K562 (cell line): ENCODE data around the gene CITED2. TPM values are rescaled to one million over a fixed set of nuclear protein-coding genes. Genes with fewer than 3 reads are reported as not detected.

Experiments
- ERF ChIP-seq: fragments of 450-650 bp; formaldehyde crosslinking; IDR thresholded peaks from 2 replicates; pipeline ENCODE4 v1.4.0; 2020; ENCODE audit warnings: mild to moderate bottlenecking, mixed read lengths
- HMG20B ChIP-seq: fragments of 250-450 bp; sonication (Bioruptor Pico); IDR thresholded peaks from 2 replicates; pipeline ENCODE4 v1.5.0; 2021; ENCODE audit warnings: mild to moderate bottlenecking
- HMGN3 ChIP-seq: IDR thresholded peaks from 2 replicates; pipeline ENCODE4 v1.6.1; 2011; ENCODE audit warnings: borderline replicate concordance, low read depth, mild to moderate bottlenecking, mixed read lengths, low read length; ENCODE audit not compliant: insufficient read length; ENCODE audit errors: extremely low read depth
- MED1 ChIP-seq: sonication (generic); formaldehyde crosslinking; IDR thresholded peaks from 2 replicates; pipeline ENCODE4 v1.8.1; 2023; ENCODE audit warnings: missing genetic modification reagents, borderline replicate concordance
- MGA ChIP-seq: fragments of 450-650 bp; IDR thresholded peaks from 2 replicates; pipeline ENCODE4 v1.6.1; 2016; ENCODE audit warnings: mild to moderate bottlenecking, moderate library complexity
- NBN ChIP-seq: fragments of 450-650 bp; IDR thresholded peaks from 2 replicates; pipeline ENCODE4 v1.6.1; 2016; ENCODE audit warnings: low read depth, mild to moderate bottlenecking
- PML ChIP-seq: IDR thresholded peaks from 2 replicates; pipeline ENCODE4 v1.6.1; 2012; ENCODE audit warnings: low read length, inconsistent platforms
- POLR2B ChIP-seq: fragments of 450-650 bp; IDR thresholded peaks from 2 replicates; pipeline ENCODE4 v1.6.1; 2018; ENCODE audit warnings: low read depth; ENCODE audit not compliant: partially characterized antibody
- RBM14 ChIP-seq: fragments of 200-400 bp; formaldehyde crosslinking; IDR thresholded peaks from 2 replicates; pipeline ENCODE4 v1.6.1; 2018; ENCODE audit warnings: low read depth, mild to moderate bottlenecking, low read length, moderate library complexity, borderline replicate concordance; ENCODE audit not compliant: insufficient read depth
- ZNF408 ChIP-seq: fragments of 250-450 bp; sonication (Bioruptor Pico); IDR thresholded peaks from 2 replicates; pipeline ENCODE4 v1.4.0; 2020; ENCODE audit warnings: low read depth, mild to moderate bottlenecking, moderate library complexity
- polyA plus RNA-seq, 8 experiments: library from polyadenylated mRNA; depleted of rRNA in 4 of 8; stranded (reverse) in 5 of 8; unstranded in 3 of 8; fragments of >200 nt; fragmentation: Nextera tagmentation in 2 of 8; fragmentation: Illumina TruSeq in 1 of 8; extraction: Ambion mirVana in 2 of 8; extraction: Trizol in 1 of 8; gene quantifications; 2 replicates each; pipeline versions ENCODE4 v1.2.1 to v1.2.3, GENCODE V29; 2011 to 2014; ENCODE audit warnings: inconsistent platforms in 1 of 8, missing spikeins in 1 of 8
- total RNA-seq, 7 experiments: library from RNA; depleted of rRNA in 6 of 7; stranded (reverse); fragments of >200 nt in 6 of 7; fragmentation: Illumina TruSeq in 2 of 7; extraction: Trizol in 2 of 7; gene quantifications; 2 replicates each; pipeline versions ENCODE4 v1.2.1 to v1.2.3, GENCODE V29; 2011 to 2021; ENCODE audit warnings: low replicate concordance in 1 of 7
- TF ChIP-seq, protein P1 (sequence below), 2 experiments: fragments of 450-650 bp; IDR thresholded peaks; 2 replicates each; pipeline ENCODE4 v1.6.1; 2018; ENCODE audit warnings: mild to moderate bottlenecking in 2 of 2, low read depth in 1 of 2; ENCODE audit not compliant: partially characterized antibody in 2 of 2

Gene CITED2
- total and polyA plus RNA-seq, 9 of the 15 experiments (the other 6 are each of a cell fraction or from before 2014, with no cell fraction given), result 0.21 to 86.1 (median 17.5) TPM

GRCh38 chr6:139374357-139375225, at the start of gene CITED2 (continued):
- TF ChIP-seq MGA (peak; percentile 76), RBM14 (0 out of 2 replicates have a peak, but pooled peaks have one; percentile 70), ZNF408 (no peak), HMGN3 (peak; percentile 67), ERF (no peak), MED1 (no peak), POLR2B (peak; percentile 95), PML (peak; percentile 89), NBN (no peak), HMG20B (no peak)
- TF ChIP-seq, protein P1, sequence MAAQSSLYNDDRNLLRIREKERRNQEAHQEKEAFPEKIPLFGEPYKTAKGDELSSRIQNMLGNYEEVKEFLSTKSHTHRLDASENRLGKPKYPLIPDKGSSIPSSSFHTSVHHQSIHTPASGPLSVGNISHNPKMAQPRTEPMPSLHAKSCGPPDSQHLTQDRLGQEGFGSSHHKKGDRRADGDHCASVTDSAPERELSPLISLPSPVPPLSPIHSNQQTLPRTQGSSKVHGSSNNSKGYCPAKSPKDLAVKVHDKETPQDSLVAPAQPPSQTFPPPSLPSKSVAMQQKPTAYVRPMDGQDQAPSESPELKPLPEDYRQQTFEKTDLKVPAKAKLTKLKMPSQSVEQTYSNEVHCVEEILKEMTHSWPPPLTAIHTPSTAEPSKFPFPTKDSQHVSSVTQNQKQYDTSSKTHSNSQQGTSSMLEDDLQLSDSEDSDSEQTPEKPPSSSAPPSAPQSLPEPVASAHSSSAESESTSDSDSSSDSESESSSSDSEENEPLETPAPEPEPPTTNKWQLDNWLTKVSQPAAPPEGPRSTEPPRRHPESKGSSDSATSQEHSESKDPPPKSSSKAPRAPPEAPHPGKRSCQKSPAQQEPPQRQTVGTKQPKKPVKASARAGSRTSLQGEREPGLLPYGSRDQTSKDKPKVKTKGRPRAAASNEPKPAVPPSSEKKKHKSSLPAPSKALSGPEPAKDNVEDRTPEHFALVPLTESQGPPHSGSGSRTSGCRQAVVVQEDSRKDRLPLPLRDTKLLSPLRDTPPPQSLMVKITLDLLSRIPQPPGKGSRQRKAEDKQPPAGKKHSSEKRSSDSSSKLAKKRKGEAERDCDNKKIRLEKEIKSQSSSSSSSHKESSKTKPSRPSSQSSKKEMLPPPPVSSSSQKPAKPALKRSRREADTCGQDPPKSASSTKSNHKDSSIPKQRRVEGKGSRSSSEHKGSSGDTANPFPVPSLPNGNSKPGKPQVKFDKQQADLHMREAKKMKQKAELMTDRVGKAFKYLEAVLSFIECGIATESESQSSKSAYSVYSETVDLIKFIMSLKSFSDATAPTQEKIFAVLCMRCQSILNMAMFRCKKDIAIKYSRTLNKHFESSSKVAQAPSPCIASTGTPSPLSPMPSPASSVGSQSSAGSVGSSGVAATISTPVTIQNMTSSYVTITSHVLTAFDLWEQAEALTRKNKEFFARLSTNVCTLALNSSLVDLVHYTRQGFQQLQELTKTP (IDR thresholded peaks at IDR 0.05; ENCODE audit: low read depth in 1 of 2, partially characterized antibody in 2 of 2), result peak; percentile 76 to 82
